OCI-LY1 (cell line): ENCODE data around the gene SHTN1.

Source experiments
- H2AFZ ChIP-seq: fragments of 200-600 bp; sonication (generic), shearing (Covaris generic); 2 replicates; pipeline ENCODE4 v1.6.0; 2014; ENCODE audit warnings: antibody characterized with exemption, mild to moderate bottlenecking, low read length
- H3F3A ChIP-seq: fragments of 200-600 bp; sonication (generic), shearing (Covaris generic); 2 replicates; pipeline ENCODE4 v1.6.0; 2014; ENCODE audit warnings: mild to moderate bottlenecking, antibody characterized with exemption, low read length, moderate library complexity; ENCODE audit not compliant: insufficient read depth
- H3K27ac ChIP-seq: fragments of 200-600 bp; sonication (generic); 2 replicates; pipeline ENCODE4 v1.5.1; 2014; ENCODE audit warnings: low read length, mixed run types, mild to moderate bottlenecking, low read depth; ENCODE audit not compliant: poor library complexity, severe bottlenecking
- H3K27me3 ChIP-seq: fragments of 200-600 bp; sonication (generic); 2 replicates; pipeline ENCODE4 v1.6.0; 2014; ENCODE audit warnings: antibody characterized with exemption, mild to moderate bottlenecking, low read length, moderate library complexity; ENCODE audit not compliant: insufficient read depth
- H3K36me3 ChIP-seq: fragments of 200-600 bp; sonication (generic); 2 replicates; pipeline ENCODE4 v1.6.1; 2014; ENCODE audit warnings: mild to moderate bottlenecking, antibody characterized with exemption, low read length, moderate library complexity, mixed read lengths; ENCODE audit not compliant: insufficient read depth
- H3K4me1 ChIP-seq: fragments of 200-600 bp; sonication (generic); 2 replicates; pipeline ENCODE4 v1.5.1; 2014; ENCODE audit warnings: mild to moderate bottlenecking, low read length, moderate library complexity; ENCODE audit not compliant: insufficient read depth, severe bottlenecking
- H3K4me2 ChIP-seq: fragments of 200-600 bp; sonication (generic), shearing (Covaris generic); 2 replicates; pipeline ENCODE4 v1.6.1; 2014; ENCODE audit warnings: low read length
- H3K4me3 ChIP-seq: fragments of 200-600 bp; sonication (generic); 2 replicates; pipeline ENCODE4 v1.5.1; 2014; ENCODE audit warnings: low read length, low read depth, mild to moderate bottlenecking, mixed read lengths; ENCODE audit not compliant: poor library complexity, severe bottlenecking
- H3K79me2 ChIP-seq: fragments of 200-600 bp; shearing (Covaris generic); 2 replicates; pipeline ENCODE4 v1.6.1; 2016; ENCODE audit warnings: mixed run types, low read length, mixed read lengths; ENCODE audit not compliant: insufficient read depth
- H3K9ac ChIP-seq: fragments of 200-600 bp; sonication (generic), shearing (Covaris generic); 2 replicates; pipeline ENCODE4 v1.6.1; 2014; ENCODE audit warnings: mild to moderate bottlenecking, low read length, mixed read lengths
- H3K9me2 ChIP-seq: fragments of 200-600 bp; sonication (generic), shearing (Covaris generic); 2 replicates; pipeline ENCODE4 v1.6.1; 2014; ENCODE audit warnings: low read depth, mild to moderate bottlenecking, low read length, mixed read lengths
- H3K9me3 ChIP-seq: fragments of 200-600 bp; shearing (Covaris generic); 2 replicates; pipeline ENCODE4 v1.6.1; 2014; ENCODE audit warnings: low read length, mixed read lengths
- H4K20me1 ChIP-seq: fragments of 200-600 bp; sonication (generic), shearing (Covaris generic); 2 replicates; pipeline ENCODE4 v1.6.0; 2016; ENCODE audit warnings: mild to moderate bottlenecking, low read length; ENCODE audit not compliant: insufficient read depth
- CTCF ChIP-seq: fragments of 200-600 bp; sonication (generic), shearing (Covaris generic); IDR thresholded peaks from 2 replicates; pipeline ENCODE4 v1.5.1; 2017; ENCODE audit warnings: mild to moderate bottlenecking, antibody characterized with exemption, low read length, moderate library complexity, mixed read lengths
- EZH2 ChIP-seq: fragments of 200-600 bp; sonication (generic), shearing (Covaris generic); IDR thresholded peaks from 2 replicates; pipeline ENCODE4 v1.8.0; 2017; ENCODE audit warnings: borderline replicate concordance, mixed run types, mild to moderate bottlenecking, antibody characterized with exemption, low read length, moderate library complexity, mixed read lengths

SHTN1 gene

GRCh38 chr10:116886772-116887171, 118.2 kb downstream of the SHTN1 start:
- Histone ChIP-seq H3K27ac (no peak overlapping the region), H3F3A (no peaks in the 10 kb centered on the region), H4K20me1 (no peaks in the 10 kb centered on the region), H3K36me3 (no peaks in the 10 kb centered on the region), H3K9me2 (no peaks in the 10 kb centered on the region), H3K9ac (no peak overlapping the region), H3K27me3 (0 out of 2 replicates have a peak, but pooled peaks cover 3% of the 10 kb centered on the region), H3K4me2 (no peak overlapping the region), H3K4me3 (no peak overlapping the region), H3K4me1 (no peaks in the 10 kb centered on the region), H3K79me2 (no peaks in the 10 kb centered on the region), H2AFZ (no peak overlapping the region), H3K9me3 (no peaks in the 10 kb centered on the region)
- TF ChIP-seq EZH2, result no peak
- no peak for TF ChIP-seq CTCF

DNA sequence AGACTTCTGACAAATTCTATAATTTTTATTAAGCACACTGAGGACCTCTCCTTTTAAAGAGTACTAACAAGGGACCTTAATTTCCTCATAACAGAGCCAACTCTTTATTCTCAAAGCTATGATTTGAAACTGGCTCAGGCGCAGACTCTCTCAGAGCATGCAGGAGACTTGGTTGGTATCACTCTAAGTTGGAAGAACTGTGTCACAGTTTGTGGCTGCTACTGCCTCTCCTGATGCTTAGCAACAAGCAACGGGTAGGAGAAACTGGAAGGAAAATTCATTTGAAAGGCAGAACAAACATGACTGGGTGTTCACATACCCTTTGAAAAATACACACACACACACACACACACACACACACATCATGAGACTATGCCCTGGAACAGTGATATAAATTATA, 122.3 kb downstream of the SHTN1 start:
- no peaks in the 10 kb centered on the region for H4K20me1 ChIP-seq
- 0 out of 2 replicates have a peak, but pooled peaks cover 3% of the 10 kb centered on the region for H3K27me3 ChIP-seq
- H3K4me3 ChIP-seq, result no peak overlapping the region
- no peaks in the 10 kb centered on the region for H3K36me3 ChIP-seq
- H3K27ac ChIP-seq, result no peak overlapping the region
- H2AFZ ChIP-seq, result no peak overlapping the region
- no peaks in the 10 kb centered on the region for H3K79me2 ChIP-seq
- H3K4me1 ChIP-seq, result no peaks in the 10 kb centered on the region
- H3F3A ChIP-seq, result no peaks in the 10 kb centered on the region
- no peak overlapping the region for H3K4me2 ChIP-seq
- no peak overlapping the region for H3K9ac ChIP-seq
- H3K9me2 ChIP-seq, result no peaks in the 10 kb centered on the region
- no peaks in the 10 kb centered on the region for H3K9me3 ChIP-seq
- TF ChIP-seq EZH2 (no peak), CTCF (no peak)

DNA sequence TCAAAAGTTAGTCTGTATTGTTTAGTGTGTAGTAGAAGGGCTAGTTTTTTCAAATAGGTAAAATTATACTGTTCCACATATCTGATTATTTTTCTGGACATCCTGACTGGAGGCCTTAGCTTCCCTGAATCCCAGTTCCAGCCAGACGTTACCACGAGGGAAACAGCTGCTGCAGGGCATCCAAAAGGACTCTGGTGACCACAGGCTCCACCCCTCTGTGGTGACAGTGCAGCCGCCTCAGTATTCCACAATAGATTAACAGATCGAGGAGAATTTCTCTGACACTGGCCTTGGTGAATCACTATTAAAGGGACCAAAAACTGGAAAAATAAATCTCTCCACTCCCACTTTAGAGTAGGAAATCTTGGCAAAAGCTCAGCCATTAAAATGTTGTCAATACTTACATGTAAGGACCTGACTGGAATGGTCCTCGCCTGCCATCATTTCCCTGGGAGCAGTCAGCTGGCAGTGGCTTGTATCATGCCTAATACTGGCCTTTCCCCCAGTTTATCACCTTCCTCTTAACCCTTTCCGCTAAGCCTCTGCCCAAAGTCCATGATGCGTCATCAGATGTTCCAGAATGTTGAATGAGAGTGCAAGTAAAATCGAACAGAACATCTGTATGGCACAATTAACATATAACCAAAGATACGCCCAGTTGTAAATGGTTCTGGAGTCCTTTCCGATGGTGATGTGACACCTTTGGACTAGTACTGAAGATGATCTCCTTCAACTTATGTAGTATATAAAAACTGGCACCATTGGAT, 124.1 kb downstream of the SHTN1 start:
- Histone ChIP-seq H3K9me3 (no peaks in the 10 kb centered on the region), H3K4me1 (no peaks in the 10 kb centered on the region), H4K20me1 (no peaks in the 10 kb centered on the region), H3K4me3 (no peak overlapping the region), H3F3A (no peaks in the 10 kb centered on the region), H3K4me2 (no peak overlapping the region), H3K27ac (no peak overlapping the region), H3K9ac (no peak overlapping the region), H3K9me2 (no peaks in the 10 kb centered on the region), H3K36me3 (no peaks in the 10 kb centered on the region), H3K27me3 (0 out of 2 replicates have a peak, but pooled peaks cover 3% of the 10 kb centered on the region), H2AFZ (no peak overlapping the region), H3K79me2 (no peaks in the 10 kb centered on the region)
- TF ChIP-seq CTCF (no peak), EZH2 (no peak)
